T-helper 1 cell treated with Interleukin-12 subunit alpha and Interleukin-12 subunit beta and Interleukin-4 antibody, amounts not matched to agents 30 μg/mL and 1 μg/mL, for 36 hours (primary cell): Measurements from ENCODE around the gene OSMR.

Experiments used
- H3K27ac Mint-ChIP-seq: one replicate; pipeline ENCODE4 v1.8.0; 2021; ENCODE audit warnings: mild to moderate bottlenecking, mixed read lengths
- H3K27me3 Mint-ChIP-seq: one replicate; pipeline ENCODE4 v1.8.0; 2021; ENCODE audit warnings: low read depth, mixed read lengths
- H3K36me3 Mint-ChIP-seq: one replicate; pipeline ENCODE4 v1.8.0; 2021; ENCODE audit warnings: low read depth, mixed read lengths
- H3K4me1 Mint-ChIP-seq: one replicate; pipeline ENCODE4 v1.8.0; 2021; ENCODE audit warnings: low read depth, mixed read lengths
- H3K4me3 Mint-ChIP-seq: one replicate; pipeline ENCODE4 v1.8.0; 2021; ENCODE audit warnings: mild to moderate bottlenecking, moderate library complexity, mixed read lengths
- H3K9me3 Mint-ChIP-seq: one replicate; pipeline ENCODE4 v1.8.0; 2021; ENCODE audit warnings: mixed read lengths

OSMR gene

GRCh38 chr5:38940230-38940858 is 94.5 kb downstream of the OSMR start:
- Mint-ChIP-seq H3K27me3 (no peaks in the 10 kb centered on the region), H3K9me3 (no peaks in the 10 kb centered on the region), H3K4me1 (peaks cover 5% of the 10 kb centered on the region), H3K27ac (no peak overlapping the region), H3K4me3 (no peak overlapping the region), H3K36me3 (peaks cover 27% of the 10 kb centered on the region)

GRCh38 chr5:38941912-38942311 is 96.1 kb downstream of the OSMR start:
- H3K4me1 Mint-ChIP-seq: peaks cover 11% of the 10 kb centered on the region
- no peaks in the 10 kb centered on the region for H3K27me3 Mint-ChIP-seq
- H3K27ac Mint-ChIP-seq: no peak overlapping the region
- H3K36me3 Mint-ChIP-seq: peaks cover 34% of the 10 kb centered on the region
- H3K4me3 Mint-ChIP-seq: no peak overlapping the region
- no peaks in the 10 kb centered on the region for H3K9me3 Mint-ChIP-seq

- no peaks in the 10 kb centered on the region for H3K27me3 Mint-ChIP-seq
Observed at GRCh38 chr5:38944282-38944681, 98.5 kb downstream of the OSMR start.

GRCh38 chr5:38948501-38948900 is 102.7 kb downstream of the OSMR start:
- Mint-ChIP-seq H3K36me3 (peaks cover 45% of the 10 kb centered on the region), H3K27me3 (no peaks in the 10 kb centered on the region), H3K4me1 (peaks cover 8% of the 10 kb centered on the region), H3K4me3 (no peak overlapping the region), H3K9me3 (no peaks in the 10 kb centered on the region), H3K27ac (no peak overlapping the region)

More at GRCh38 chr5:38944282-38944681, 98.5 kb downstream of the OSMR start:
- Mint-ChIP-seq H3K9me3 (no peaks in the 10 kb centered on the region), H3K4me1 (peaks cover 11% of the 10 kb centered on the region), H3K4me3 (no peak overlapping the region), H3K36me3 (peaks cover 34% of the 10 kb centered on the region), H3K27ac (no peak overlapping the region)

GRCh38 chr5:38953426-38954012 is 107.7 kb downstream of the OSMR start:
- Mint-ChIP-seq H3K9me3 (no peaks in the 10 kb centered on the region), H3K4me3 (no peak overlapping the region), H3K36me3 (peaks cover 45% of the 10 kb centered on the region), H3K27ac (no peak overlapping the region), H3K27me3 (no peaks in the 10 kb centered on the region), H3K4me1 (no peaks in the 10 kb centered on the region)

- no peaks in the 10 kb centered on the region for H3K27me3 Mint-ChIP-seq
Observed at GRCh38 chr5:38961691-38962090, 115.9 kb downstream of the OSMR start.

GRCh38 chr5:38968665-38969064 is 122.9 kb downstream of the OSMR start:
- Mint-ChIP-seq H3K4me3 (no peak overlapping the region), H3K36me3 (peaks cover 9% of the 10 kb centered on the region), H3K9me3 (no peaks in the 10 kb centered on the region), H3K4me1 (no peaks in the 10 kb centered on the region), H3K27ac (no peak overlapping the region), H3K27me3 (no peaks in the 10 kb centered on the region)

More at GRCh38 chr5:38961691-38962090, 115.9 kb downstream of the OSMR start:
- Mint-ChIP-seq H3K9me3 (no peaks in the 10 kb centered on the region), H3K4me3 (no peak overlapping the region), H3K4me1 (no peaks in the 10 kb centered on the region), H3K27ac (no peak overlapping the region), H3K36me3 (peaks cover 24% of the 10 kb centered on the region)

GRCh38 chr5:38978036-38978435 is 132.2 kb downstream of the OSMR start:
- Mint-ChIP-seq H3K4me3 (no peak overlapping the region), H3K9me3 (no peaks in the 10 kb centered on the region), H3K27me3 (no peaks in the 10 kb centered on the region), H3K4me1 (no peaks in the 10 kb centered on the region), H3K36me3 (peaks cover 28% of the 10 kb centered on the region), H3K27ac (no peak overlapping the region)

GRCh38 chr5:38979535-38979934 is 133.7 kb downstream of the OSMR start:
- no peak overlapping the region for H3K27ac Mint-ChIP-seq
- no peaks in the 10 kb centered on the region for H3K4me1 Mint-ChIP-seq
- H3K4me3 Mint-ChIP-seq: no peak overlapping the region
- no peaks in the 10 kb centered on the region for H3K9me3 Mint-ChIP-seq
- H3K36me3 Mint-ChIP-seq: peaks cover 27% of the 10 kb centered on the region
- no peaks in the 10 kb centered on the region for H3K27me3 Mint-ChIP-seq
